Lung (tissue), 12 donors: ENCODE results near the gene RBFOX2. TPM values are rescaled to one million over a fixed set of nuclear protein-coding genes. Genes with fewer than 3 reads are reported as not detected.

Experiments
- ATAC-seq: fragments of 200-7000 bp; cut with Tn5 transposase; one replicate; pipeline ENCODE4 v1.9.1; 2020; ENCODE audit warnings: moderate number of reproducible peaks; ENCODE audit not compliant: insufficient read depth, low FRiP score
- DNase-seq, 3 donors: peaks; one replicate each; pipeline ENCODE4 v3.0.0-alpha.2; 2013 to 2017
- H3K27ac ChIP-seq, 2 donors: one replicate each; pipeline ENCODE4 v1.5.1; 2013; ENCODE audit warnings: mild to moderate bottlenecking in 2 of 2, moderate library complexity in 2 of 2, control low read depth in 1 of 2, inconsistent platforms in 1 of 2, low read depth in 1 of 2, low read length in 1 of 2
- H3K27me3 ChIP-seq, 3 donors: one replicate each; pipeline ENCODE4 v1.5.1; 2013; ENCODE audit warnings: low read length in 2 of 3; ENCODE audit not compliant: control insufficient read depth in 3 of 3, insufficient read depth in 3 of 3
- H3K36me3 ChIP-seq, 4 donors: one replicate each; pipeline ENCODE4 v1.5.1; 2013; ENCODE audit warnings: low read length in 4 of 4, mild to moderate bottlenecking in 1 of 4, moderate library complexity in 1 of 4; ENCODE audit not compliant: control insufficient read depth in 4 of 4, insufficient read depth in 4 of 4
- H3K4me1 ChIP-seq, 5 donors: one replicate each; pipeline ENCODE4 v1.5.1; 2013; ENCODE audit warnings: low read length in 5 of 5, mild to moderate bottlenecking in 2 of 5, moderate library complexity in 1 of 5; ENCODE audit not compliant: control insufficient read depth in 5 of 5, insufficient read depth in 5 of 5
- H3K4me3 ChIP-seq: one replicate; pipeline ENCODE4 v1.5.1; 2013; ENCODE audit warnings: mild to moderate bottlenecking, control low read depth, moderate library complexity
- H3K9ac ChIP-seq, 2 donors: one replicate each; pipeline ENCODE4 v1.5.1; 2013; ENCODE audit warnings: low read length in 2 of 2, control low read depth in 1 of 2; ENCODE audit not compliant: insufficient read depth in 1 of 2
- H3K9me3 ChIP-seq, 4 donors: one replicate each; pipeline ENCODE4 v1.5.1; 2013; ENCODE audit warnings: low read length in 3 of 4, mild to moderate bottlenecking in 1 of 4, moderate library complexity in 1 of 4; ENCODE audit not compliant: control insufficient read depth in 4 of 4, insufficient read depth in 3 of 4
- WGBS, 2 donors: extraction: QIAGEN DNeasy Blood & Tissue Kit; methylation state at CpG; one replicate each; pipeline ENCODE4 v1.1.7; 2013; 5-methylcytosine and 5-hydroxymethylcytosine counted together
- polyA plus RNA-seq, 2 donors: library from polyadenylated mRNA; stranded (reverse); fragments of 200-250 nt; gene quantifications; one replicate each; pipeline ENCODE4 v1.2.1, GENCODE V29; 2013
- total RNA-seq, 2 donors: library from RNA; depleted of rRNA in 1 of 2; stranded (reverse); fragments of >200 nt in 1 of 2; gene quantifications; one replicate each; pipeline ENCODE4 v1.2.1, GENCODE V29; 2014 to 2021
- TF ChIP-seq, protein P1 (sequence below): IDR thresholded peaks from 2 replicates; pipeline ENCODE4 v1.5.1; 2012; ENCODE audit warnings: mild to moderate bottlenecking; ENCODE audit errors: control extremely low read depth, extremely low read depth
- donor health status: control.
- donor health status: control.
- donor health status: Bipolar disorder and iron deficiency.
- donor health status: healthy.
- donor health status: DM: yes; HTN: yes; CAD: no.

RBFOX2 gene
- total and polyA plus RNA-seq, 4 donors = 16.5 to 195 (median 43.3) TPM

DNA sequence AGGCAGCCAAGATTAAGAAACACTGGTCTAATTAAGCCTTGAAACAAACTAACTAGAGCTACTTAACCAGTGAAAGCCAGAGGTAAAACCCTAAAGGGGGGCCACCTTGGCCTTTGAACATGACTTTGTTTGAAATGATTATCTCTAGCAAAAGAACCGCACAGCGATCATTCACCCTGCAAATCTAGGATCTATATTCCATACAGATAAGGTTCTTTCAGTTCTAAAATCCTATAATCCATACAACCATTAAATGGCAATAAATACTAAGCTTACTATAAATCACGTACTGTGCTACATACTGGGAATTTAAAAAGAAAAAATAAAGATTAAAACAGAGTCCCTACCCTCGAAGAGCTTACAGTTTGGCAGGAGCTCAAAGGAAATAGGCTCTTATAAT, 40.6 kb downstream of the RBFOX2 start:
- no peak overlapping the region for H3K27ac ChIP-seq
- H3K4me3 ChIP-seq = no peak overlapping the region
- H3K9me3 ChIP-seq = no peaks in the 10 kb centered on the region
- H3K27me3 ChIP-seq = no peaks in the 10 kb centered on the region
- TF ChIP-seq, protein P1, sequence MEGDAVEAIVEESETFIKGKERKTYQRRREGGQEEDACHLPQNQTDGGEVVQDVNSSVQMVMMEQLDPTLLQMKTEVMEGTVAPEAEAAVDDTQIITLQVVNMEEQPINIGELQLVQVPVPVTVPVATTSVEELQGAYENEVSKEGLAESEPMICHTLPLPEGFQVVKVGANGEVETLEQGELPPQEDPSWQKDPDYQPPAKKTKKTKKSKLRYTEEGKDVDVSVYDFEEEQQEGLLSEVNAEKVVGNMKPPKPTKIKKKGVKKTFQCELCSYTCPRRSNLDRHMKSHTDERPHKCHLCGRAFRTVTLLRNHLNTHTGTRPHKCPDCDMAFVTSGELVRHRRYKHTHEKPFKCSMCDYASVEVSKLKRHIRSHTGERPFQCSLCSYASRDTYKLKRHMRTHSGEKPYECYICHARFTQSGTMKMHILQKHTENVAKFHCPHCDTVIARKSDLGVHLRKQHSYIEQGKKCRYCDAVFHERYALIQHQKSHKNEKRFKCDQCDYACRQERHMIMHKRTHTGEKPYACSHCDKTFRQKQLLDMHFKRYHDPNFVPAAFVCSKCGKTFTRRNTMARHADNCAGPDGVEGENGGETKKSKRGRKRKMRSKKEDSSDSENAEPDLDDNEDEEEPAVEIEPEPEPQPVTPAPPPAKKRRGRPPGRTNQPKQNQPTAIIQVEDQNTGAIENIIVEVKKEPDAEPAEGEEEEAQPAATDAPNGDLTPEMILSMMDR = no peak
- H3K9ac ChIP-seq = no peak overlapping the region
- ATAC-seq (no peak), DNase-seq (no peak)
- WGBS, 2 donors = 84 to 93% methylated on average over 4 of the region's 4 CpGs
- peaks cover 0 to 2% (median 0%) of the 10 kb centered on the region in 4 donors for H3K36me3 ChIP-seq
- peaks cover 0 to 27% (median 8%) of the 10 kb centered on the region in 5 donors for H3K4me1 ChIP-seq

DNA sequence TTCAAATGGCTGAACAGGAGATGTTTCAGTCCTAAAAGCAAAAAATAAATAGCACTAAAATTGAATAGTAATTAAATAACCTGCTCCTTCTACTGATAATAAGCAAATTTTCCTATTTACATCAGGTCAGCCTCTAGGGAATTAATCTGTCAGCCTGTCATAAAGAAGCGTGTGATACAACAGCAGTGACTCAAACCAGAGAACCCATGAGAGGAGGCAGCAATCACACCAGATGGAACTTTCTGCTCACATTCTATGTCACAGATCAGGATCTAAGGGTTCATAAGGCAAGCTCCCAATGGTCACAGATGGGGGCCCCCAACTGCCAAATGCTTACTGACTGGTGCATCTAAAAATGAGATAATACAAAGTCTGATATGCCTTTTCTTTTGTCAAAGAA, 41.1 kb downstream of the RBFOX2 start:
- Histone ChIP-seq H3K9ac (peak overlapping the region in 1 of 2 donors; percentile 44), H3K36me3 (peaks cover 0 to 2% (median 0%) of the 10 kb centered on the region in 4 donors), H3K4me1 (peaks cover 2 to 32% (median 8%) of the 10 kb centered on the region in 5 donors), H3K4me3 (no peak overlapping the region), H3K9me3 (no peaks in the 10 kb centered on the region), H3K27ac (no peak overlapping the region), H3K27me3 (no peaks in the 10 kb centered on the region)
- TF ChIP-seq, protein P1 = no peak
- WGBS, 2 donors = 85 to 94% methylated on average over 1 of the region's 1 CpG
- DNase-seq (no peak), ATAC-seq (no peak)

DNA sequence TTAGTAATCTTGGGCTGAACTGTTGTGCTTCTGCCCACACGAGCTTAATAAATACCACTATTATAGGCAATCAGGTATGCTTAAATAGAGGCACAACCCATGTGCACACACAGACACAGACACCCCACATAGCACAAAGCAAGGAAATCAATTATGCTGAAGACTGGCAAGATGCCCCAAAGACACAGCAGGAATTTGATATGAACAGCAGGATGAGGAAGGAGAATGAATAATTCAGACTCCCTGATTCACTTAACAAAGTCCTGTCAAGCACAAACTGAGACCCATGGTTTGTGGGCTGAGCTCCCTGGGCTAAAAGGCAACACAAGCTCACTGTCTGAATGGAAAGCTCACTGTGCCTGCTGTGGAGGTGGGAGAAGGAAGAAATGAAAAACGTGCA, 42.5 kb downstream of the RBFOX2 start:
- Histone ChIP-seq H3K9ac (no peak overlapping the region), H3K4me3 (no peak overlapping the region), H3K9me3 (no peaks in the 10 kb centered on the region), H3K27me3 (no peaks in the 10 kb centered on the region), H3K27ac (no peak overlapping the region), H3K4me1 (peaks cover 2 to 28% (median 8%) of the 10 kb centered on the region in 5 donors), H3K36me3 (peaks cover 0 to 2% (median 0%) of the 10 kb centered on the region in 4 donors)
- WGBS, 2 donors = 58 to 69% methylated on average over 2 of the region's 2 CpGs
- ATAC-seq = no peak
- peak in 1 of 3 donors; percentile 27 for DNase-seq
- TF ChIP-seq, protein P1 = no peak

DNA sequence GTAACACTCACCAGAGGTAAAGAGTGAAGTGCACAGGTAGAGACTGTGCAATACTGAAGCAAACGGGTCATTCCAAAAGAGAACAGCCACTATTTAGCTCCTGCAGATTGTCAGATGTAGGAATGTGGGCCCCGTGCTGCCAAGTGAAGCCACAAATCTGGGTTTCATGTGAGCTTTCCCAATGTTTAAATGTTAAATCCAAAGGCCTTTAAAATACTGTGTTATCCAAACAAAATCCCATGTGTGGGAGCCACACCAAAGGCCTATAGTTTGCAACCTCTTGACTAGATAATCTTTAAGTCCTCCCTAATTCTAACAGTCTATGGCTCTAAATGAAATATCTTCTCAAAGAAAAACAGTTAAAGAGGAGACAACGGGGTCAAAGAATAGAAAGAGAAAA, 43.3 kb downstream of the RBFOX2 start:
- Histone ChIP-seq H3K36me3 (peaks cover 0 to 2% (median 0%) of the 10 kb centered on the region in 4 donors), H3K9me3 (no peaks in the 10 kb centered on the region), H3K4me3 (no peak overlapping the region), H3K27me3 (no peaks in the 10 kb centered on the region), H3K9ac (no peak overlapping the region), H3K4me1 (peaks cover 2 to 23% (median 8%) of the 10 kb centered on the region in 5 donors), H3K27ac (no peak overlapping the region)
- no peak for ATAC-seq
- WGBS, 2 donors = 80 to 81% methylated on average over 3 of the region's 3 CpGs
- no peak for DNase-seq
- TF ChIP-seq, protein P1 = no peak
